ENCODE results near the gene TBCD. TPM values are rescaled to one million over a fixed set of nuclear protein-coding genes. Genes with fewer than 3 reads are reported as not detected.
A peak's percentile ranks its signal among the peaks of the same experiment; 100 is the strongest.

The TBCD gene
- total RNA-seq, 5 donors from 2014 or later (not counting 1 experiment from before 2014, with no cell fraction given) = 94.4 to 262 (median 223) TPM

- Histone ChIP-seq H3K27ac (ENCODE audit: low read length) (no peak overlapping the region), H3K4me3 (ENCODE audit: control insufficient read depth in 1 of 2, extremely low read depth in 1 of 2, low read length in 1 of 2) (no peak overlapping the region), H3K4me1 (ENCODE audit: control insufficient read depth in 1 of 2, extremely low read depth in 1 of 2, insufficient read depth in 2 of 2, low read length in 2 of 2) (peaks cover 6 to 29% of the 10 kb centered on the region in 2 experiments), H3K27me3 (replicated peaks in 1 of 2; ENCODE audit: control insufficient read depth in 2 of 2, extremely low read depth in 1 of 2, insufficient read depth in 2 of 2, low read length in 1 of 2) (no peaks in the 10 kb centered on the region), H3K9me3 (no peaks in the 10 kb centered on the region), H3K36me3 (ENCODE audit: control insufficient read depth in 2 of 2, extremely low read depth in 1 of 2, insufficient read depth in 1 of 2, low read length in 1 of 2) (no peaks in the 10 kb centered on the region)
- WGBS (ENCODE audit: insufficient coverage) = 71% methylated on average over 29 of the region's 40 CpGs
- ChIA-PET CTCF (no interaction called here), POLR2A (no interaction called here)
- Mint-ChIP-seq H3K36me3 (peaks cover under 1% of the 10 kb centered on the region), H3K4me3 (peak overlapping the region; percentile 50 to 66 (median 53)), H3K9me3 (peaks cover 0 to 5% (median 0%) of the 10 kb centered on the region in 3 donors), H3K27ac (no peak overlapping the region), H3K27me3 (no peaks in the 10 kb centered on the region), H3K4me1 (peaks cover 11 to 28% (median 23%) of the 10 kb centered on the region in 3 donors)
- ATAC-seq (replicated peaks in 1 of 4) = no peak
- peak in 1 of 35 experiments; percentile 26 for DNase-seq
Observed at GRCh38 chr17:82750241-82750908, 1.5 kb upstream of the TBCD start.

- Mint-ChIP-seq H3K27me3 (no peaks in the 10 kb centered on the region), H3K9me3 (peaks cover 0 to 2% (median 0%) of the 10 kb centered on the region in 3 donors), H3K4me3 (peak overlapping the region in 2 of 3 donors; percentile 37 to 43), H3K4me1 (peaks cover 16 to 32% (median 26%) of the 10 kb centered on the region in 3 donors), H3K36me3 (peaks cover 6% of the 10 kb centered on the region), H3K27ac (no peak overlapping the region)
- Histone ChIP-seq H3K36me3 (ENCODE audit: control insufficient read depth in 2 of 2, extremely low read depth in 1 of 2, insufficient read depth in 1 of 2, low read length in 1 of 2) (no peaks in the 10 kb centered on the region), H3K9me3 (no peaks in the 10 kb centered on the region), H3K4me3 (ENCODE audit: control insufficient read depth in 1 of 2, extremely low read depth in 1 of 2, low read length in 1 of 2) (peak overlapping the region in 1 of 2 donors; percentile 43), H3K4me1 (ENCODE audit: control insufficient read depth in 1 of 2, extremely low read depth in 1 of 2, insufficient read depth in 2 of 2, low read length in 2 of 2) (peaks cover 7 to 32% of the 10 kb centered on the region in 2 experiments), H3K27me3 (replicated peaks in 1 of 2; ENCODE audit: control insufficient read depth in 2 of 2, extremely low read depth in 1 of 2, insufficient read depth in 2 of 2, low read length in 1 of 2) (no peaks in the 10 kb centered on the region), H3K27ac (ENCODE audit: low read length) (no peak overlapping the region)
- WGBS (ENCODE audit: insufficient coverage) = 2% methylated on average over 40 of the region's 56 CpGs
- ChIA-PET POLR2A (no interaction called here), CTCF (no interaction called here)
- DNase-seq = peak in 1 of 35 experiments; percentile 60
- ATAC-seq (replicated peaks in 1 of 4) = peak in 3 of 4 experiments; percentile 24 to 65 (median 55)
Observed at GRCh38 chr17:82751171-82751570, 694 bp upstream of the TBCD start.

GRCh38 chr17:82752371-82753200 is 721 bp downstream of the TBCD start:
- POLR2A ChIA-PET = no interaction called here
- no peaks in the 10 kb centered on the region for H3K9me3 ChIP-seq
- H3K27ac ChIP-seq (ENCODE audit: low read length) = no peak overlapping the region
- peak overlapping the region; percentile 45 to 60 for H3K4me3 ChIP-seq (ENCODE audit: control insufficient read depth in 1 of 2, extremely low read depth in 1 of 2, low read length in 1 of 2)
- Mint-ChIP-seq H3K4me1 (peaks cover 16 to 32% (median 26%) of the 10 kb centered on the region in 3 donors), H3K36me3 (peaks cover 6% of the 10 kb centered on the region), H3K9me3 (no peaks in the 10 kb centered on the region), H3K27ac (peak overlapping the region in 1 of 2 donors; percentile 52), H3K4me3 (peak overlapping the region; percentile 76 to 80 (median 78)), H3K27me3 (no peaks in the 10 kb centered on the region)
- H3K36me3 ChIP-seq (ENCODE audit: control insufficient read depth in 2 of 2, extremely low read depth in 1 of 2, insufficient read depth in 1 of 2, low read length in 1 of 2) = peaks cover 0 to 6% of the 10 kb centered on the region in 2 donors
- peaks cover 7 to 32% of the 10 kb centered on the region in 2 experiments for H3K4me1 ChIP-seq (ENCODE audit: control insufficient read depth in 1 of 2, extremely low read depth in 1 of 2, insufficient read depth in 2 of 2, low read length in 2 of 2)
- H3K27me3 ChIP-seq (replicated peaks in 1 of 2; ENCODE audit: control insufficient read depth in 2 of 2, extremely low read depth in 1 of 2, insufficient read depth in 2 of 2, low read length in 1 of 2) = no peaks in the 10 kb centered on the region
- CTCF ChIA-PET = no interaction called here
- 2% methylated on average over 50 of the region's 72 CpGs for WGBS (ENCODE audit: insufficient coverage)
- peak in 1 of 35 experiments; percentile 31 for DNase-seq
- ATAC-seq (replicated peaks in 1 of 4) = peak in 2 of 4 experiments; percentile 17 to 31

- no peak overlapping the region for H3K27ac Mint-ChIP-seq
- POLR2A ChIA-PET = no interaction called here
Observed at GRCh38 chr17:82753201-82753464, 1.3 kb downstream of the TBCD start.

GRCh38 chr17:82754297-82755208 is 2.7 kb downstream of the TBCD start:
- peaks cover 7 to 32% of the 10 kb centered on the region in 2 experiments for H3K4me1 ChIP-seq (ENCODE audit: control insufficient read depth in 1 of 2, extremely low read depth in 1 of 2, insufficient read depth in 2 of 2, low read length in 2 of 2)
- peaks cover 16 to 32% (median 27%) of the 10 kb centered on the region in 3 donors for H3K4me1 Mint-ChIP-seq
- ChIA-PET POLR2A (no interaction called here), CTCF (no interaction called here)
- peak overlapping the region; percentile 13 to 80 (median 31) for H3K4me3 Mint-ChIP-seq
- peaks cover 0 to 6% of the 10 kb centered on the region in 2 donors for H3K36me3 ChIP-seq (ENCODE audit: control insufficient read depth in 2 of 2, extremely low read depth in 1 of 2, insufficient read depth in 1 of 2, low read length in 1 of 2)
- no peaks in the 10 kb centered on the region for H3K27me3 Mint-ChIP-seq
- no peak overlapping the region for H3K4me3 ChIP-seq (ENCODE audit: control insufficient read depth in 1 of 2, extremely low read depth in 1 of 2, low read length in 1 of 2)
- WGBS (ENCODE audit: insufficient coverage) = 86% methylated on average over 17 of the region's 19 CpGs
- H3K27ac Mint-ChIP-seq = no peak overlapping the region
- H3K9me3 ChIP-seq = no peaks in the 10 kb centered on the region
- no peaks in the 10 kb centered on the region for H3K27me3 ChIP-seq (replicated peaks in 1 of 2; ENCODE audit: control insufficient read depth in 2 of 2, extremely low read depth in 1 of 2, insufficient read depth in 2 of 2, low read length in 1 of 2)
- DNase-seq (no peak), ATAC-seq (replicated peaks in 1 of 4) (no peak)
- H3K9me3 Mint-ChIP-seq = no peaks in the 10 kb centered on the region
- H3K36me3 Mint-ChIP-seq = peaks cover 6% of the 10 kb centered on the region
- H3K27ac ChIP-seq (ENCODE audit: low read length) = no peak overlapping the region

More at GRCh38 chr17:82753201-82753464, 1.3 kb downstream of the TBCD start:
- H3K27me3 Mint-ChIP-seq = no peaks in the 10 kb centered on the region
- H3K4me1 Mint-ChIP-seq = peaks cover 16 to 32% (median 27%) of the 10 kb centered on the region in 3 donors
- no peak overlapping the region for H3K4me3 ChIP-seq (ENCODE audit: control insufficient read depth in 1 of 2, extremely low read depth in 1 of 2, low read length in 1 of 2)
- no peak for ATAC-seq (replicated peaks in 1 of 4)
- H3K9me3 ChIP-seq = no peaks in the 10 kb centered on the region
- WGBS (ENCODE audit: insufficient coverage) = 82% methylated on average over 8 of the region's 8 CpGs
- CTCF ChIA-PET = no interaction called here
- peaks cover 6% of the 10 kb centered on the region for H3K36me3 Mint-ChIP-seq
- H3K27me3 ChIP-seq (replicated peaks in 1 of 2; ENCODE audit: control insufficient read depth in 2 of 2, extremely low read depth in 1 of 2, insufficient read depth in 2 of 2, low read length in 1 of 2) = no peaks in the 10 kb centered on the region
- peak overlapping the region; percentile 76 to 80 (median 78) for H3K4me3 Mint-ChIP-seq
- H3K36me3 ChIP-seq (ENCODE audit: control insufficient read depth in 2 of 2, extremely low read depth in 1 of 2, insufficient read depth in 1 of 2, low read length in 1 of 2) = peaks cover 0 to 6% of the 10 kb centered on the region in 2 donors
- H3K9me3 Mint-ChIP-seq = no peaks in the 10 kb centered on the region
- H3K27ac ChIP-seq (ENCODE audit: low read length) = no peak overlapping the region
- peaks cover 7 to 32% of the 10 kb centered on the region in 2 experiments for H3K4me1 ChIP-seq (ENCODE audit: control insufficient read depth in 1 of 2, extremely low read depth in 1 of 2, insufficient read depth in 2 of 2, low read length in 2 of 2)
- DNase-seq = no peak

GRCh38 chr17:82756166-82756565 is 4.3 kb downstream of the TBCD start:
- Histone ChIP-seq H3K27ac (ENCODE audit: low read length) (no peak overlapping the region), H3K36me3 (ENCODE audit: control insufficient read depth in 2 of 2, extremely low read depth in 1 of 2, insufficient read depth in 1 of 2, low read length in 1 of 2) (peaks cover 2 to 9% of the 10 kb centered on the region in 2 donors), H3K4me3 (ENCODE audit: control insufficient read depth in 1 of 2, extremely low read depth in 1 of 2, low read length in 1 of 2) (no peak overlapping the region), H3K27me3 (replicated peaks in 1 of 2; ENCODE audit: control insufficient read depth in 2 of 2, extremely low read depth in 1 of 2, insufficient read depth in 2 of 2, low read length in 1 of 2) (no peaks in the 10 kb centered on the region), H3K9me3 (no peaks in the 10 kb centered on the region), H3K4me1 (ENCODE audit: control insufficient read depth in 1 of 2, extremely low read depth in 1 of 2, insufficient read depth in 2 of 2, low read length in 2 of 2) (peaks cover 7 to 26% of the 10 kb centered on the region in 2 experiments)
- ATAC-seq (replicated peaks in 1 of 4) (no peak), DNase-seq (no peak)
- ChIA-PET POLR2A (no interaction called here), CTCF (interaction anchor here in 1 of 2 donors (0.6 kb wide), 1 partner anchor 416 kb away, joined by 3 read pairs; no protein-coding TSS in a partner anchor)
- WGBS (ENCODE audit: insufficient coverage) = 94% methylated on average over 6 of the region's 7 CpGs
- Mint-ChIP-seq H3K4me1 (peaks cover 24 to 32% (median 27%) of the 10 kb centered on the region in 3 donors), H3K27ac (no peak overlapping the region), H3K4me3 (no peak overlapping the region), H3K9me3 (no peaks in the 10 kb centered on the region), H3K27me3 (no peaks in the 10 kb centered on the region), H3K36me3 (peaks cover 12% of the 10 kb centered on the region)
